ENCODE data around the gene RPS2.
"Not testable (repeated sequence)": the region's sequence is repeated elsewhere in the genome, so short reads cannot be mapped to it uniquely, and the experiment has no call there.

RPS2 gene

DNA sequence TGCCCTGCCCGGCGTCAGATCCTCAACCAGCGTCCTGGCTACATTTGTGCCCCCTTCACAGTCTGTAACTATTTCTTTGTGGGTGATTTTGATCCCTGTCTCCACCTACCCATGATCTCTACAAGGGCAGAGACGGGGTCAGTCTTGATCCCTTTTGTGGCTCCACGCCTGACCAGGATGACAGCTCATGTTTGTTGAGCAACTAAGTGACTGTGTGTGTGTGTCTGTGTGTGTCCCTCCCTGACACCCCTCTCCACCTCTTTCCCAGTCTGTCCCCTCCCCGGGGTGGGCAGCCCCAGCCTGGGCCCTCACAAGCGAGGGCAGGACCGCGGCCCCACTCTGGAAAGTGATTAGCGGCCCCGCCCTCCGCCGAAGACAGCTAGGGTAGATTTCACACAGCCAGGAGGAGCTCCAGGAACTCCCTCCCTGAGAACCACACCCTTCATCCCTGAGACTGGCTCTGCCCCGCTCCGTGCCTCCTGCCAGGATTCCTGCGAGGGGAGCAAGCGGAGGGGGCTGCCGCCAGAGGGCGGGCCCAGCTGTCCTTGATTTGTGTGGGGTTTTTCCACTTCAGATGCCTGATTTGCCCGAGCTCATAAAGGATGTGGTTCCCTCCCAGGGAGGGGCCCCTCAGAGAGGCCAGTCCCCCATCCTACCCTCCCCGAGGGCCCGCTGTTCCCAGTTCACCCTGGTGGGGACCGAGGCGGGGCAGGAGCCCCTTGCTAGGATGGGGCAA, 41.2 kb downstream of the RPS2 start:
- peaks cover 1% of the 10 kb centered on the region for H3K9me3 Mint-ChIP-seq
- no peak overlapping the region for H3K27ac Mint-ChIP-seq
- H3K27me3 Mint-ChIP-seq: peaks cover 28% of the 10 kb centered on the region
- H3K4me3 Mint-ChIP-seq: no peak overlapping the region
- DNase-seq (ENCODE audit: low spot score in 2 of 2) (no peak), ATAC-seq (ENCODE audit: low read depth) (no peak)
- no peaks in the 10 kb centered on the region for H3K36me3 Mint-ChIP-seq
- H3K4me1 Mint-ChIP-seq: peaks cover 2% of the 10 kb centered on the region

DNA sequence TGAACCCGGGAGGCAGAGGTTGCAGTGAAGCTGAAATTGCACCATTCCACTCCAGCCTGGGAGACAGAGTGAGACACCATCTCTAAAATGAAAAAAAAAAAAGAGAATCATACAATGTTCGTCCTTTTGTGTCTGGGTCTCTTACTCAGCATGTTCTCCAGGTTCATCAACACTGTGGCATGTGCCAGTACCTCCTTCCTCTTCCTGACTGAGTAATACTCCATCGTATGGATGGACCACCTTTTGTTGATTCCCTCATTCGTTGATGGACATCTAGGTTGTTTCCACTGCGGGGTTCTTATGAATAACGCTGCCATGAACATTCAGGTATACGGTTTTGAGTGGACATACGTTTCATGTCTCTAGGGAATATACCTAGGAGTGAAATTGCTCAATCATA, 42.3 kb downstream of the RPS2 start:
- Mint-ChIP-seq H3K9me3 (peaks cover 1% of the 10 kb centered on the region), H3K27ac (no peak overlapping the region), H3K27me3 (peaks cover 28% of the 10 kb centered on the region), H3K36me3 (no peaks in the 10 kb centered on the region), H3K4me1 (peaks cover 2% of the 10 kb centered on the region), H3K4me3 (no peak overlapping the region)
- no peak for DNase-seq (ENCODE audit: low spot score in 2 of 2)
- ATAC-seq (ENCODE audit: low read depth): no peak

DNA sequence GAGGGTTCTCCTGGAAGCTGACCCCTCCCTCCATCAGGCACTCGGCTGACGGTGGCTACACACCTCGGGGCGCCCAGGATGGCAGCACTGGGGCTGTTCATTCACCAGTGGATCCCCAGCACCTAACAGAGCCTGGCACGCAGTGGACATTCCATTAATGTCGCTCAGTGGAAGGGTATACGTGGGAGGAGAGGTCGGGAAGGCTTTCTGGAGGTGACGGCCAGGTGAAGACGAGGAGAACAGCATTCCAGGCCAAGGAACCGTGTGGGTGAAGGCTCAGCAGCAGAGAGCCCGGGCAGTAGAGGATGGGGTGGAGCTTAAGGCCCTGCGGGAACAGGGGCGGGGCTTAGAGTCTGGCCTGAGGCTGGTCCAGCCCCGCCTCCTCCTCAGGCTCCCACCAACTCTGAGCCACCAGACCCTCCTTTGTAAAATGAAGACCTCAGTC, 43.9 kb downstream of the RPS2 start:
- peaks cover 2% of the 10 kb centered on the region for H3K4me1 Mint-ChIP-seq
- ATAC-seq (ENCODE audit: low read depth) (peak; percentile 59), DNase-seq (ENCODE audit: low spot score in 2 of 2) (no peak)
- no peak overlapping the region for H3K27ac Mint-ChIP-seq
- H3K27me3 Mint-ChIP-seq: peaks cover 39% of the 10 kb centered on the region
- H3K4me3 Mint-ChIP-seq: no peak overlapping the region
- peaks cover 1% of the 10 kb centered on the region for H3K9me3 Mint-ChIP-seq
- no peaks in the 10 kb centered on the region for H3K36me3 Mint-ChIP-seq

DNA sequence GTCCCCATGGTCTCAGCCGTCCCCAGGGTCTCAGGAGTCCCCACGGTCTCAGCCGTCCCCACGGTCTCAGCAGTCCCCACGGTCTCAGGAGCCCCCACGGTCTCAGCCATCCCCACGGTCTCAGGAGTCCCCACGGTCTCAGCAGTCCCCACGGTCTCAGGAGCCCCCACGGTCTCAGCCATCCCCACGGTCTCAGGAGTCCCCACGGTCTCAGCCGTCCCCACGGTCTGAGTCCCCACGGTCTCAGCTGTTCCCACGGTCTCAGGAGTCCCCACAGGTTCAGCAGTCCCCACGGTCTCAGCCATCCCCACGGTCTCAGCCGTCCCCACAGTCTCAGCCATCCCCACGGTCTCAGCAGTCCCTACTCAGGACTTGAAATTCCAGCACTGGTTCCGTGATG, 44.5 kb downstream of the RPS2 start:
- not testable (repeated sequence) for H3K27ac Mint-ChIP-seq; H3K4me3 Mint-ChIP-seq; H3K4me1 Mint-ChIP-seq; ATAC-seq (ENCODE audit: low read depth); H3K36me3 Mint-ChIP-seq; DNase-seq (ENCODE audit: low spot score in 2 of 2); H3K9me3 Mint-ChIP-seq
- peaks cover 42% of the 10 kb centered on the region for H3K27me3 Mint-ChIP-seq

DNA sequence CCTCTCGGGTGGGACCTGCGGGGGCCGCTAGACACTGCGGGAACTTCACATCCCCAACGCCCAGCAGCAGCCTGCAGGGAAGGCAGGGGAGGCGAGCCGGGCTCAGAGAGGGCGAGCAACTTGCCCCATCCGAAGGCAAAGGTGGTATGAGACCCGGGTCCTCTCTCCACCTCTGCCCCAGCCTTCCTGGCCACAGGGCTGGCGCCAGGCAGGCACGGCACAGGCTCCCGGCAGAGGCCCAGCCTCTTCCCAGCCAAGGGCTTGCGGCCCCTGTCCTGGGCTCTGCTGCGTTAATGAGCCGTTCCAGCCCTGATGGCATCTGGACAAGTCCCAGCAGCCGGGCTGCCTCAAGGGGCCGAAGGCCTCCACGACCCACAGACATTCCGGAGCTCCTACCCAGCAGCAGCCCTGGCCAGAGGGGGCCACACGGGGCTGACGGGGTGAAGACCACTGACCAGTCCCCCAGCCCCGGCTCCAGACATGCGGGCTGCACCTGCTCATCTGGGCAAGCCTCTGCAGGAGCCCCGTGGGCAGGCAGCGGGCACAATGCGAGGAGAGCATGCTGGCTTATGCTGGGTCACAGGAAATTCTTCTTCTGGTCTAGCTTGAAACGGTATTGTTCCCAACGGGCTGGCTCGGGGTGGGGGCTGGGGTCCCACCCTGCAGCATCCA, 45.2 kb downstream of the RPS2 start:
- Mint-ChIP-seq H3K4me1 (peaks cover 2% of the 10 kb centered on the region), H3K27me3 (peaks cover 42% of the 10 kb centered on the region), H3K36me3 (no peaks in the 10 kb centered on the region), H3K4me3 (no peak overlapping the region), H3K27ac (no peak overlapping the region), H3K9me3 (peaks cover 1% of the 10 kb centered on the region)
- ATAC-seq (ENCODE audit: low read depth) (no peak), DNase-seq (ENCODE audit: low spot score in 2 of 2) (no peak)

DNA sequence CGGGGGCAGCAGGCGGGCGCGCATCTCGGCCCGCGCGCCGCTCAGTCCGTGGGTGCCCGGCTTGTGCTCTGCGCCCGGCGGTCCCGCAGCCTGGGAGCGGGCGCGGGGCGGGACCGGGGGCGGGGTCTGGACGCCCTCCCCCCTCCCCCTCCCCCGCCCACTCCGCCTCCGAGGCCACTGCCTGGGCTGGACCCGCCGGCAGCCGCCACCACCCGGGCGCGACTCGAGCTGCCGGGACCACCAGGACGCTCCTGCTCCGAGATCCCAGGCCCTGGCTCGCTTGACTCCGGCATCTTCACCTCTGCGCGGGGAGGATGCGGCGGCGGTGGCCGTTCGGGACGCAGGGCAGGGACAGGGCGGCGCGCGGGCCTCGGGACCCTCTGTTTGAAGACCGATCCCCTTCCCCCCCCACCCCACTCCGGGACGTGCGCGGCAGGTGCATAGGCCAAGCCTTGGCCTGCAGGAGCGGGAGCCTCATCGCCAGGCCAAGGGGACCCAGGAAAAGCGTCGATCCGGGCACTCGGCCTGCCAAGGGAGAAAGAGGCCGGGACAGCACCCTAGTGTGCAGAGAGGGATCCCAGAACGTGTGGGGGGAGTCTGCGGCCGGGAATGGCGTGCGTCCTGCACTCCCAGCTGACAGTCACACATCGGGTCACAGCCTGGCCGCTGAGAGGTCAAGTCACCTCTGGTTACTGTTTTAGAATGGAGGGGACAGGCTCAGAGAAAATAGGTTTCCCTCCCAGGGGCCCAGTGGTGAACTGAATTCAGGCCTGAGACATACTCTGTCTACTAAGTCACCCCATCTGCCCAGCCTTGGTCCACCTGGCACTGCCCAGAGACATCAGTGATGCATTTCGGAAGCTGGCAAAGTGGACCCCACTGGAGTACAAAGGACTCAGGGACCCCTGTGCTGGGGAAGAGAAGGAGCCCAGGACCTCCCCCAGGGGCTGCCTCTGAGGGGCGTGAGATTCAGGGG, 46.0 kb downstream of the RPS2 start, which contains the start of gene HS3ST6:
Gene HS3ST6, minus strand, starts transcription at position 65 of the 976 bp plus-strand sequence. CDS start 92 bp downstream, outside the sequence.
- H3K27me3 Mint-ChIP-seq: peaks cover 41% of the 10 kb centered on the region
- peaks cover 2% of the 10 kb centered on the region for H3K4me1 Mint-ChIP-seq

DNA sequence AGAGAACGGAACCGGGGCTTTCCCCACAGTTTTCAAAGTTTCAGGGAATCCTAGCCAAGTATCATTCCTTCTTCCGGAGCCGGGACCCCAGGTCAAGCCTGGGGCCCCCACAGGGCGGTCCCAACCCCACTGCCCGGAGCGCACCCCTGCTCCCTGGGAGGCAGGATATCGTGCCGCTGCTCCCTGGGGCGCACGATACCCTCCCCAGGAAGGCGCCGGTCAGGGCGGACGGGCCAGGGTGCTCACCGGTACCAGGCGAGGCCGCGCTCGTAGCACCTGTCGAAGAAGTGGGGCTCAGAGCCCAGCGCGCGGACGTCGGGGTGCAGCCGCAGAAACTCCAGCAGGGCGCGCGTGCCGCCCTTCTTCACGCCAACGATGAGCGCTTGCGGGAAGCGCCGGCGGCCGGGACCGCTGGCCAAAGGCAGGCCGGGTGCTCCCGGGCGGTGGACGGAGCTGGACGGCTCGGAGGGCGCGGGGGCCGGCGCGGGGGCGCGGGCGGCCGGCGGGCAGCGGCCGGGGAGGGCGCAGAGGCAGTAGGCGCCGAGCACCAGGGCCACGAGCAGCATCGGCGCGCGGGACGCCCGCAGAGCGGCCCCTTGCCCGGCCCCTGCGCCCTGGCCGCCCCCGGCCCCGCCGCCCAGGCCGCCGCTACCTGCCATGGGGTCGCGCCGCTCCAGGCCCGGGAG, 46.8 kb downstream of the RPS2 start:
- Mint-ChIP-seq H3K36me3 (no peaks in the 10 kb centered on the region), H3K4me3 (no peak overlapping the region), H3K27ac (no peak overlapping the region), H3K27me3 (peaks cover 37% of the 10 kb centered on the region), H3K9me3 (peaks cover 1% of the 10 kb centered on the region), H3K4me1 (peaks cover 2% of the 10 kb centered on the region)
- DNase-seq (ENCODE audit: low spot score in 2 of 2) (no peak), ATAC-seq (ENCODE audit: low read depth) (no peak)

More for the DNA sequence above, 46.0 kb downstream of the RPS2 start, which contains the start of gene HS3ST6:
- H3K27ac Mint-ChIP-seq: no peak within 1 kb of the TSS
- no peaks in the 10 kb centered on the region for H3K36me3 Mint-ChIP-seq
- DNase-seq (ENCODE audit: low spot score in 2 of 2): no peak
- peaks cover 1% of the 10 kb centered on the region for H3K9me3 Mint-ChIP-seq
- ATAC-seq (ENCODE audit: low read depth): no peak
- H3K4me3 Mint-ChIP-seq: no peak within 1 kb of the TSS

DNA sequence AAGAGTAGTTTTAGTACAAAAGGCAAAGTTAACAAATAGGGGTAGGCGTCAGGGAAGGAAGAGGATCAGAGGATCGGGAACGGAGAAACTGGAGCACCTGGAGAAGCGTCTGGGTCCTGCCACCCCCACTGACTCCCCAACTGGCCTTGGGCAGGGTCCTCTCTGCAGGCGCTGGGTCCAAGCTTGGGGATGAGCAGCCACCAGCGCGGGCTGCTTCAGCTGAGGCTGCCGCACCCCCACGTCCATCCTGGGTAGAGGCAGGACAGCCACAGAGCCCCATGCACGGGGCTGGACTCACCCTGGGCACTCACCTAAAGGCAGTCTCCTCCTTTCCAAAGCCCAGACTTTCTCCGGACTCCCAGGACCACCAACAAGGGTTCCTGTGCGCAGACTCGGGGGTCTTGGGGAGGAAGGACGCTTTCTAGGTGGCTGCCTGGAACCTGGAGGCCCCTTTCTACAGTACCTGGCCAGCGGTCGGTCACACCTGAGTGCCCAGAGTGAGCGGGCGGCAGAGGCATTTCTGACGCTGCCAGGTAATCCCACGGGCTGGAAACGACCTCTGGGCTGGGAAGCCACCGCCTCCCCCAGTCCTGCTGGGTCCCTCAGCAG, 47.5 kb downstream of the RPS2 start:
- H3K27ac Mint-ChIP-seq: no peak overlapping the region
- no peak for DNase-seq (ENCODE audit: low spot score in 2 of 2)
- H3K27me3 Mint-ChIP-seq: peaks cover 34% of the 10 kb centered on the region
- no peak for ATAC-seq (ENCODE audit: low read depth)
- H3K4me3 Mint-ChIP-seq: no peak overlapping the region
- no peaks in the 10 kb centered on the region for H3K9me3 Mint-ChIP-seq
- peaks cover 2% of the 10 kb centered on the region for H3K4me1 Mint-ChIP-seq
- no peaks in the 10 kb centered on the region for H3K36me3 Mint-ChIP-seq

DNA sequence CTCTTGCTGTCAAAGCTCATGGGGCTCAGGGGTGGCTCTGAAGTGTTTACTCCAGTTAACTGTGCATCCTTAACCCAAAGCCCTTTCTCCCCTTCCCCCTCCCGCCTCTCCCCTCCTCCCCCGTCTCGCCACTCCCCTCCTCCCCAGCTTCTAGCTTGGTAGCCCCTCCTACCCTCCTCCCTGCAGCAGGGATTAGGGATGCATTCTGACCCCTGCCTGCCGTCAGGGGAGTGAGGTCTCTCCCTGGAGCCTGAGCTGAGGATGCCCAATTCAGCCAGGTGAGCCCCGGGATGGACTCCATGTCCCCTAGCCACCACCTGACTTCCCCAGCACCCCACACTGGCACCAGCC, 48.0 kb downstream of the RPS2 start:
- Mint-ChIP-seq H3K27ac (no peak overlapping the region), H3K4me1 (peaks cover 2% of the 10 kb centered on the region), H3K27me3 (peaks cover 33% of the 10 kb centered on the region)

DNA sequence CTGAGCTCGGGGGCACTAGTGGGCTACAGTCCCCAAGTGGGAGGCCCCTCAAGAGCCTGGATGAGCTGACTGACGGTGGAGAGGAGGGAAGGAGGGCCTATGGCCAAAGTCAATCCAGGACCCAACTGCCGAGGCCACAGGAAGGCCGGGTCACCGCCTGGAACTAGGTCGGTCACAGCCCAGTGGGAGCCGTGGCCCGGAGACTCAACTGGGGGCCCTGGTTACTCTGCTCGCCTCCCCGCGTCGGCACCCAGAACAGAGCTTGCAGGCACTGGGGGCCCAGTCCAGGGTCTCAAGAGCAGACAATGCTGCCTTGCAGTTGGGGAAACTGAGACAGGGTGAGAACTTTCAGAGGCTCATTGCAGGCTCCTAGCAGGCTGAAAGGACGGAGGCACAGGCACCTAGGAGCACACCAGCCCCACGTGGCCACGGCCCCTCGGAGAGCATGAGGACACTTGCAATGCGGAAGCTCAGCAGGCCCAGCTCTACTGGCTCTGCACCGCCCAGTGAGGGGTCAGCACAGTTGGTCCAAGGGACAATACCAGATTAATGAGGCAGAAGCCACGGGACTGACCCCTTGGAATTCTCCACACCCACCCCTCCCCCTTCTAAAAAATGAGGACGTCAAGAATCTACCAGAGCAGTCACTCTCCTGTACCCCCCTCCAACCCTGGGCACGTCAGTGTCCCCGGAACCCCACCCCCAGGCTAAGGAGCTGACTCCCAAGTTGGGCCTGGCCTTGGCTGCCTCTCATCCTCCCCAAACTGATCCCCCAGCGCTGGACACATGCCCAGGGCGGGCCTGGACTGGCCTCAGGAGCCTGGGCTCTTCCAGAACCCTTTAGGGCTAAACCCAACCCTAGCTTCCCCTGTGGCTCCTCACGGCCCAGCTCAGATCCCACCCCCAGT, 48.6 kb downstream of the RPS2 start:
- ATAC-seq (ENCODE audit: low read depth): no peak
- H3K9me3 Mint-ChIP-seq: no peaks in the 10 kb centered on the region
- DNase-seq (ENCODE audit: low spot score in 2 of 2): no peak

More for the DNA sequence above, 48.0 kb downstream of the RPS2 start:
- H3K36me3 Mint-ChIP-seq: no peaks in the 10 kb centered on the region
- ATAC-seq (ENCODE audit: low read depth) (no peak), DNase-seq (ENCODE audit: low spot score in 2 of 2) (no peak)
- no peak overlapping the region for H3K4me3 Mint-ChIP-seq
- no peaks in the 10 kb centered on the region for H3K9me3 Mint-ChIP-seq

DNA sequence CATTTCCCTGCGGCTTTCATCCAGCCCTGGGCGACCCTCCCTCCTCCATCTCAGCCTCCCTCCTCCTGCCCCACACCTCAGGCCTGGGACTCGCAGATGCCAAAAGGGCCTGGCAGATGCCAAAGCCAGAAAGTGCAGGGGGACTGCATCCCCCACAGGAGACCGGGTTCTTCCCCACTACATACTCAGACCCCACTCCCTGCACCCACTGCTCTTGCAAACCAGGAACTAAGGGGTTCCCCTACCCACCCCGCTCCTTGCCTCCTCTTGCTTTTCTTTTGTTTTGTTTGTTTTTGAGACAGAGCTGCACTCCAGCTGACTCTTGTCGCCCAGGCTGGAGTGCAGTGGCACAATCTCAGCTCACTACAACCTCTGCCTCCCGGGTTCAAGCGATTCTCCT, 49.6 kb downstream of the RPS2 start:
- Mint-ChIP-seq H3K9me3 (no peaks in the 10 kb centered on the region), H3K4me3 (no peak overlapping the region), H3K27me3 (peaks cover 21% of the 10 kb centered on the region), H3K36me3 (no peaks in the 10 kb centered on the region), H3K4me1 (no peaks in the 10 kb centered on the region), H3K27ac (no peak overlapping the region)
- ATAC-seq (ENCODE audit: low read depth) (no peak), DNase-seq (ENCODE audit: low spot score in 2 of 2) (no peak)

More for the DNA sequence above, 48.6 kb downstream of the RPS2 start:
- Mint-ChIP-seq H3K4me1 (no peaks in the 10 kb centered on the region), H3K36me3 (no peaks in the 10 kb centered on the region), H3K4me3 (no peak overlapping the region), H3K27me3 (peaks cover 29% of the 10 kb centered on the region), H3K27ac (no peak overlapping the region)

DNA sequence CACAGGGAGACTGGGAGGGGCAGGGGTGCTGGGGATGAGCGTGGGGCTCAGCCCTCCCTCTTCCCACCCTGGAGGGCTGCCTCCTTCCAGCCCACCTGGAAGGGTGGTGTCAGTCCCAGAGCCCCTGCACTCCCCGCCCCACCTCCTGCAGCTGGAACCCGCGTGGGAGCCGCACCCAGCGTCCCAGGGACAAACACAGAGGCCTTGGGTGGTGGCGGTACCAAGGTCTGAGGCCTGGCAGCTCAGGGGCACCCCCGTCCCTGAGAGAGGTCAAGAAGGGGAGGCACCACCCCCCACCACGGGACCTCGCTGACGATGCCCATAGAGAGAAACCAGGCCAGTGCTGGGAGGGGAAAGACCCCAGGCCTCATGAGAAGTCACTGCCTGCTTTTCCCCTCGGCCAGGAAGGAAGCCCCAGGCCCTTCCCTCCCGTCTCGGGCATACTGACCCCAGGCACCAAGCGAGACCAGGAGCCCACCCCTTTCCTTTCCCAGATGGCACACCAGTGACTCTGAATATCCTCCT, 50.5 kb downstream of the RPS2 start:
- H3K27ac Mint-ChIP-seq: no peak overlapping the region
- no peak for DNase-seq (ENCODE audit: low spot score in 2 of 2)
- H3K36me3 Mint-ChIP-seq: no peaks in the 10 kb centered on the region
- no peak for ATAC-seq (ENCODE audit: low read depth)
- no peak overlapping the region for H3K4me3 Mint-ChIP-seq
- H3K4me1 Mint-ChIP-seq: no peaks in the 10 kb centered on the region
- no peaks in the 10 kb centered on the region for H3K9me3 Mint-ChIP-seq
- H3K27me3 Mint-ChIP-seq: peaks cover 21% of the 10 kb centered on the region

Measured in memory B cell (primary cell).